Rectal smooth muscle tissue (tissue), 1 donor: ENCODE measurements around the gene ARID3C.

Source experiments
- H3K27ac ChIP-seq: one replicate; pipeline ENCODE4 v1.7.0; 2013; ENCODE audit warnings: low read depth, low read length, inconsistent platforms
- H3K27me3 ChIP-seq: one replicate; pipeline ENCODE4 v1.7.0; 2013; ENCODE audit warnings: low read length; ENCODE audit not compliant: control insufficient read depth, insufficient read depth
- H3K36me3 ChIP-seq: one replicate; pipeline ENCODE4 v1.7.0; 2013; ENCODE audit warnings: low read length; ENCODE audit not compliant: control insufficient read depth, insufficient read depth
- H3K4me1 ChIP-seq: one replicate; pipeline ENCODE4 v1.7.0; 2013; ENCODE audit warnings: low read length; ENCODE audit not compliant: control insufficient read depth, insufficient read depth
- H3K4me3 ChIP-seq: one replicate; pipeline ENCODE4 v1.7.0; 2013; ENCODE audit warnings: low read length
- H3K9ac ChIP-seq: one replicate; pipeline ENCODE4 v1.7.0; 2013; ENCODE audit warnings: low read length

The ARID3C gene

DNA sequence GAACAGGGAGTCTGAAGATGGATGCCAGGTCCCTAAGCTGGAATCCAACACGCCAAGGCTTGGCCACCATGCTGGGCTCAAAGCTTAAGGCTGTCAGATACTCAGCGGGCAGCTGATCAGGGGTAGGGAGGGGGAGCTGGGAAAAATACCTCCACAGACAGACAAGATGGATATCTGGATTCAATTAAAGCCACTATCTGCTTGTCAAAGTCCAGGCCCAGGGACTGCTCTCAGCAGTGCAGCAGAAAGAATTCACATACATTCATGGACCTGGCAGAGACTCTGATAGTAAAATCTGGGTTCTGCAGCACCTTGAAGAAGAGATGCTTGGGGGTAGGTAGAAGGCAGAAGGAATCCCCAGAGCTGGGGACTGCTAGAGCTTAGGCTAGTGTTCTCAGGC lies 13.7 kb downstream of the ARID3C start:
- Histone ChIP-seq H3K36me3 (peaks cover 28% of the 10 kb centered on the region), H3K4me1 (peaks cover 13% of the 10 kb centered on the region), H3K9ac (no peak overlapping the region), H3K4me3 (no peak overlapping the region), H3K27me3 (no peaks in the 10 kb centered on the region), H3K27ac (no peak overlapping the region)

- H3K27me3 ChIP-seq = no peaks in the 10 kb centered on the region
- no peak overlapping the region for H3K9ac ChIP-seq
- H3K4me1 ChIP-seq = peaks cover 6% of the 10 kb centered on the region
- peaks cover 27% of the 10 kb centered on the region for H3K36me3 ChIP-seq
- H3K4me3 ChIP-seq = peak overlapping the region; percentile 93
- H3K27ac ChIP-seq = peak overlapping the region; percentile 71
These were observed 16.0 kb downstream of the ARID3C start for GRCh38 chr9:34612788-34613390.

DNA sequence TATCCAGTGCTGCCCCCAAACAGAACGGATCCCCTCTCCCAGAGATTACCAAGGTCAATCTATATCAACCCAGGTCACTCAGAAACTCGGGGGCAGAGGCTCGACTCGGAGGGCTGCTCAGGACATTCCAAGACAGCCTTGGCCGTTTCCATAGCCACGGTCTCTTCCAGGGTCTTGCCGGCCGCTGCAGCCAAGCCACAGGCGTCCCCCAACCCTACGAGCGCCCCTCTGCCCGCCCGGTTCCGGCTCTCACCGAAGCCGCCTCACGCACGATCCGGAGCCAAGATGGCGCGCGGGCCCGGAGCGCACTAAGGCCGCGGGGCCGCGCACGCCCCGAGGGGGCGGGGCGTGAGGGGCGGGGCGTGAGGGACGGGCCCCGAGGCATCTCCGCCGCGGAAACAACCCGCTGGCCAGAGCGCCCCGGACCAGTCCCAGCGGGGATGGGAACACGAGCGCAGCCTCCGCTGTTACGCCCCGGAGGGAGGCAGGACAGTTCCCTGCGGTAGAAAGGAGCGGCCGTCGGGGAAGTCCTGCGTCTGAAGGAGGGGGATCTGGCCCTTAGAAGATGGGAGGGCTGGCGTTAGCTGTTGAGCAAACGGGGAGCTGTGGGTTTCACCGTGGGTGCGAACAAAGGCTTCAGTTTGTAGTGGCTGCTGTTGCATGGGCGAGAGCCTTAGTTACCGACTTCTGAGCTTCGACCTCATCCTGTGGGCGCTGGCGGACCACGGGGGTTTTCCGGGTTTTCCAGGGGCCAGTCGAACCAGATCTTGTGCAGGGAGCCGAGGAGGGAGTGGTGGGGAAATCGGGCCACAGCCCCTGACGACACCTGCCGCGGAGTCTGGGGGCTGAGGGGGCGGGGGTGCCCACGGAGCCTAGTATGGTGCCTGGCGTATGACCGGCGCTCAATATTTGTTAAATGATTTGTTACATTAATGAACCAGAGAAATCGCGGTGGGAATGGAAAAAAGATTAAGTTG lies 16.8 kb downstream of the ARID3C start, which contains the start of gene RPP25L:
RPP25L (minus strand) TSS at position 287 of the 977 bp plus-strand sequence. CDS start 801 bp downstream, outside the sequence.
- Histone ChIP-seq H3K36me3 (peaks cover 20% of the 10 kb centered on the region), H3K9ac (peak within 1 kb of the TSS; percentile 83), H3K27ac (peak within 1 kb of the TSS; percentile 82), H3K4me3 (peak within 1 kb of the TSS; percentile 93), H3K4me1 (peaks cover 6% of the 10 kb centered on the region), H3K27me3 (no peaks in the 10 kb centered on the region)

GRCh38 chr9:34611251-34611810 lies 17.5 kb downstream of the ARID3C start:
- no peaks in the 10 kb centered on the region for H3K27me3 ChIP-seq
- peaks cover 13% of the 10 kb centered on the region for H3K36me3 ChIP-seq
- peaks cover 6% of the 10 kb centered on the region for H3K4me1 ChIP-seq
- peak overlapping the region; percentile 82 for H3K27ac ChIP-seq
- H3K9ac ChIP-seq = peak overlapping the region; percentile 83
- peak overlapping the region; percentile 83 for H3K4me3 ChIP-seq

DNA sequence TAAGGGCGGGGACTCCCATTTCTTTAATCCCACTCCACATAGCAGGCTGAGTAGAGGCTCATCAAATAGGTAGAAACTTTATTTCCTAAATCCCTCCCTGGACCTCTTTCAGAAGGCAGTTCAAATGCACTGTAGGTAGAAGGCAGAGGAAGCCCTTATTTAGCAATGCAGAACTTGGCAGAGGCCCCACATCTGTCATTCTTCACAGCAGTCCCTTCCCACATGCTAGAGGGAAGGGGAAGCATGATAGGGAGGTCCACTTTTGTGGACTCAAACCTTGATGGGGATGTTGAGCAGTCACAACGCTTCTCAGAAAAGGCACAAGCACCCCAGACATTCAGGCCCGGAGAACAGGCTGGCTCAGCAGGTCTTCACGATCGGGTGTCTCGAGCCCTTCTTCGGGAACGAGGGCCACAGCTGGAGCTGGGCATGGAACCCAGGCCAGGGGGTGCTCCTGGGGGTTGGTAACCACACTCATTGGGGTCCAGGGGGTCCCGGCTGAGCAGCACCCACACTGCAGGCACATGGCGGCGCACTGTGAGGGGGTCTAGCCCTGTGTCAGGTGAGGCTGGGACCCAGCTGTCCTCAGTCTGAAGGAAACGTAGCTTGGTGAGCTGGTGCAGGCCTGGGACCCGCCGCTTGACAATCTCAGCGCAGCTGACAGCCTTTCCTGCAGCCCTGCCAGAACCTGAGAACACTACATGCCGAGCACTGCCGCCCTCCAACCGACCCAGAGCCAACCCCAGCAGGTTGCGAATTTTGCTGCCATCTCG lies 18.2 kb downstream of the ARID3C start:
- peaks cover 8% of the 10 kb centered on the region for H3K36me3 ChIP-seq
- no peaks in the 10 kb centered on the region for H3K27me3 ChIP-seq
- H3K4me3 ChIP-seq = peak overlapping the region; percentile 83
- no peak overlapping the region for H3K9ac ChIP-seq
- H3K27ac ChIP-seq = no peak overlapping the region
- peaks cover 6% of the 10 kb centered on the region for H3K4me1 ChIP-seq

DNA sequence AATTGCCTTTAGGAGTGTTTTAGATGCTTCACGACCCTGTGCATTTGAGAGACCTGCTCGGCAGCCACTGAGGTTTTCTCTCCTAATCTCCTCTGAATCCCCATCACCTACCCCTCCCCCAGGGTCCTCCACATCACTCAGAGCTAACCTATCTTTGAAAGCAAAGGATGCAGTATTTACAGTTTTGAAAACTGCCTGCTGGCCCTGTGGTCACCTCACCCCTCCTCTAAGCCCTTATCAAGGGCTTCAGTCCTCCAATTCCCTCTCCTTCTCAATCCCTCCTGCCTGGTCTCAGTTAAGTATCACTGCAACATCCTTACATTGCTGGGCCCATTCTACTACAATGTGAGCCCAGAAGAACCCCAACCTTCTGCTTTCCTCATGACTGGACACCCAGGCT lies 21.5 kb downstream of the ARID3C start:
- no peak overlapping the region for H3K4me3 ChIP-seq
- no peak overlapping the region for H3K9ac ChIP-seq
- peaks cover 2% of the 10 kb centered on the region for H3K4me1 ChIP-seq
- H3K27ac ChIP-seq = no peak overlapping the region
- H3K36me3 ChIP-seq = no peaks in the 10 kb centered on the region
- H3K27me3 ChIP-seq = no peaks in the 10 kb centered on the region

GRCh38 chr9:34606905-34607304 lies 22.0 kb downstream of the ARID3C start:
- no peak overlapping the region for H3K27ac ChIP-seq
- H3K9ac ChIP-seq = no peak overlapping the region

GRCh38 chr9:34606190-34606589 lies 22.7 kb downstream of the ARID3C start:
- H3K27me3 ChIP-seq = no peaks in the 10 kb centered on the region
- H3K36me3 ChIP-seq = no peaks in the 10 kb centered on the region
- no peak overlapping the region for H3K4me3 ChIP-seq
- no peak overlapping the region for H3K9ac ChIP-seq
- H3K27ac ChIP-seq = no peak overlapping the region
- no peaks in the 10 kb centered on the region for H3K4me1 ChIP-seq

More at GRCh38 chr9:34606905-34607304, 22.0 kb downstream of the ARID3C start:
- H3K36me3 ChIP-seq = no peaks in the 10 kb centered on the region
- no peaks in the 10 kb centered on the region for H3K4me1 ChIP-seq
- H3K4me3 ChIP-seq = no peak overlapping the region
- H3K27me3 ChIP-seq = no peaks in the 10 kb centered on the region

DNA sequence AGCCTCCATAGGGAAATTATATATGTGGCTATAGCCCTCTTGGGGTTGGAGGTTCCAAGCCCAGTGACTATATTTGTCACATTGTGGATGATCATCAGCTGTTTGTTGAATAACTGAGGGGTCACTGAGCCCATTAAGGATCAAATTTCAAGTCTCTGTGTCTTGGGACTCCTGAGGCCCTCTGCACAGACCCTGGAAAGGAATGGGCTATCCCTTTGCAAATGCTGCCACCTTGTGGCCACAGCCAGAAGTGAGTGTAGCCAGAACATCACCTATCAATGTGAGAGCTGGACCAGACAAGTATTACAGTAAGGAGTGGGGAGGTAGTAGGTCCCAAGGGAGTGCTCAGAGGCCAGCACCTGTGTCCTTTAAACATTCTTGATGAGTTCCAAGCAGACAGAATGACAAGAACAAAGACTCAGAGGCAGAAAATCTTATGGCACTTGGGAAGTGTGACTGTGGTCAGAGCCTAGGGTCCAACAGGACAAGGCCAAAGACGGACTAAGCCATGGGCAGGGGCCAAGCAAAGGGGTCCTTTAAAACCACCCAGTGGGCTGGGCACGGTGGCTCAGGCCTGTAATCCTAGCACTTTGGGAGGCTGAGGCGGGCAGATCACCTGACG lies 25.1 kb downstream of the ARID3C start:
- Histone ChIP-seq H3K4me1 (no peaks in the 10 kb centered on the region), H3K36me3 (no peaks in the 10 kb centered on the region), H3K4me3 (no peak overlapping the region), H3K27me3 (no peaks in the 10 kb centered on the region), H3K27ac (no peak overlapping the region), H3K9ac (no peak overlapping the region)

- Histone ChIP-seq H3K4me3 (no peak overlapping the region), H3K27me3 (no peaks in the 10 kb centered on the region), H3K4me1 (no peaks in the 10 kb centered on the region), H3K27ac (no peak overlapping the region), H3K9ac (no peak overlapping the region), H3K36me3 (no peaks in the 10 kb centered on the region)
These were observed 26.8 kb downstream of the ARID3C start for GRCh38 chr9:34601937-34602573.

GRCh38 chr9:34600908-34601307 lies 28.0 kb downstream of the ARID3C start:
- Histone ChIP-seq H3K4me3 (no peak overlapping the region), H3K9ac (no peak overlapping the region), H3K4me1 (no peaks in the 10 kb centered on the region), H3K27me3 (no peaks in the 10 kb centered on the region), H3K27ac (no peak overlapping the region), H3K36me3 (no peaks in the 10 kb centered on the region)
